Amniotic epithelial cell (primary cell): ENCODE measurements around the gene THUMPD3.

Experiments used
- DNase-seq: peaks from one replicate; pipeline ENCODE4 v3.0.0-alpha.2; 2010; ENCODE audit warnings: low read depth

The THUMPD3 gene

GRCh38 chr3:9361691-9362388 is 1.0 kb upstream of the THUMPD3 start:
- no peak for DNase-seq

DNA sequence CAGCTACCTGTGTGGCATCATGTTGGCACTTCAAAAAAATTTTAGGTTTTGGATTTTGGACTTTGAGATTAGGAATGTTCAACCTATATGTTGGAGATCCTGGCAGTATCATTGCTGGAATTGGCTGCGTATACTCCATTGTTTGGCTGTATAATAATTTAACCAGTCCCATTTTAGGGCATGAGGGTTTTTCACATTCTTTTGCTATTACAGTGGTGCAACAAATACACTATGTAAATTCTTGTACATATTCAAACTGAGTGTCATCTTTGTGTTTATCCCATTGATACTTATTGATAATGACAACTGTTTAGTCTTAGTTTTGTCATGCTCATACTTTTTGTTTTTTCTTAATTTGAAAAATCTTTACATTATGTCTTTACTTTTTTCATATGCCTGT is 6.7 kb downstream of the THUMPD3 start:
- DNase-seq = no peak

- no peak for DNase-seq
Measured at GRCh38 chr3:9373465-9373864, 10.6 kb downstream of the THUMPD3 start.

- no peak for DNase-seq
Measured at GRCh38 chr3:9377981-9378380, 15.1 kb downstream of the THUMPD3 start.

DNA sequence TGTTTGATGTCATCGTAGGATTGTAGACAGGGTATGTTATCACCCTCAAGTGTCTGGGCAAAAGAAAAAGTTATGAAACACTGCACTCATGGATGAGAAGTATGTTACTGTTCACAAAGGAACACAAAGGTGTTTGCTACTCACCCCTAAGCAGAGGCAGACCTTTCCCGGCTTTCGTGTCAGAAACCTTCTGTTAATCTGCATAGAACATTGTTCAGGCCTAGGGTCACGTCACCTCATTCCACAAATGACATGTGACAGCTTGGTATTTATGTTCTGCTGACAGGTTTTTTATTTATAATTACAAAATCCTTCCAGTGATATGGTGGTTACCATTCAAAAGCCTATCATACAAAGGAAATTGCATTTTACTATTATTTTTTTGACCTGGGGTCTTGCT is 16.5 kb downstream of the THUMPD3 start:
- no peak for DNase-seq

- DNase-seq = no peak
Measured at GRCh38 chr3:9380014-9380413, 17.2 kb downstream of the THUMPD3 start.

- DNase-seq = peak; percentile 67
Measured at GRCh38 chr3:9384141-9384828, 21.4 kb downstream of the THUMPD3 start.

GRCh38 chr3:9385187-9386077 is 22.6 kb downstream of the THUMPD3 start:
- no peak for DNase-seq

DNA sequence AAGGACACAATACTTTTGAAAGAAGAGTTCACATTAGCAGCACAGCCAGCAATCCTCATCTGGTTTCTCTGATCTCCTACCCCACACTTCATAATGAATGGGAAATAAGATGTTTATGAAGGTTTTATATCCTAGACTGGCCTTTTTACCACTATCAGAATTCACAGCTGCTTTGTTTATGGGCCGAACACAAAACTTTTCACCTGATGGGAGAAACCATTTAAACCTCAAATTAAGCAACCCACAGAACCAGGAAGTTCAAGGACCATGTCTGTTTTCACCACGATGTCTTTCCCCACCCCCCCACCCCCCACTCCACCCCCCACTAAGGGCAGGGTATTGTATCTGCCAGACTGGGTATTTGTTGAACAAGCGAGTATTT is 23.2 kb downstream of the THUMPD3 start:
- no peak for DNase-seq

DNA sequence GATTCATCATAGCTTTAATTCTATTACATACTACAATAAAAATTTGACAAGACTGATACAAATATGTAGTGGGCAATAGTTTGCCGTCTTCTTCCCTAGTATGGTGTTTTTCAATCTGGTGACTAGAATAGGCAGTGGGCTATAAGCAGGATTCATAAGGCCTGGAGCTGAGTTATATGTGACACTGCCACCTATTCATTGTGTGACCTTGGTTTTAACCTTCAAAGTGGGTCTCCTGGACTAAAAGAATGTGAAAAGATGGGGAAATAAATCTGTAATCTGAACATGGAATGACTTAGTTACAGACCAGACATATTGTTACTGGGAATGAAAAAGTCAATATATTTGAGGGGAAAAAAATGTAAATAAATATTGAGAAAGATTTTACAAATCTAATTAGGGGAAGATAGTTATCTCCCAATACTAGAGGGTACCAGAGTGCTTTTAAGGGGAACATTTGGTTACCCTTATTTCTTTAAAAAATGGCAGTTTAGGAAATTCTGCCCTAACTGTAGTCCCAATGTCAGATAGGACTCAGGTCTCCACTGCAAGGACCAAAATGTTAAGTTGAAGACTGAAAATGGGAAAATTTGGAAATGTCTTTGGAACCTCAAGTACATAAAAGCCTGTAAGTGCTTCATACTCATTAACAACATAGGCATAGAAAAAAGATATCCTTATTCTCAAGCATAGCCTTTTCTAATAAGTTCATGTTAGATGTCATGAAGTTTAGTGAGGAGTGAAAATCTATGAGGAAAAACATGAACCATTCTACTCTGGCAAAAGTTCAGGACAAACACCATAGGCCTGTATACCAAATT is 23.9 kb downstream of the THUMPD3 start:
- DNase-seq = no peak

GRCh38 chr3:9387322-9387655 is 24.4 kb downstream of the THUMPD3 start:
- no peak for DNase-seq

DNA sequence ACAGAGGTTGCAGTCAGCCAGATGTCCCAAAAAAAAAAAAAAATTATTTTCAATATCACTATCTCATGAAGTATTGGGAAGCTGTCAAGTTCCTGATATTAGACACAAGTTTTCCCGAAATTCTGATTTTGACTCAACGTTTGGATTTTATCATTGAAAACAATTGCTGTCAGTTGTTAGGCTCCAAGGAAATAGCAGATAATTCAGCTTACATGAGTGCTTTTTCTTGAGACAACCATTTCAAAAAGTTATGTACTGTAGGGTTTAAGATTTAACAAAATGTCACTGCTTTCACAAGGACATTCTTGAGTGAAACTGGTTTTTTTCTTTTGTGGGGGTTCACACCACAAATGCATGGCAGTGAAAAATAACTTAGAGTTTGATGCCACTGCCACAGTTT is 25.3 kb downstream of the THUMPD3 start:
- DNase-seq = no peak

DNA sequence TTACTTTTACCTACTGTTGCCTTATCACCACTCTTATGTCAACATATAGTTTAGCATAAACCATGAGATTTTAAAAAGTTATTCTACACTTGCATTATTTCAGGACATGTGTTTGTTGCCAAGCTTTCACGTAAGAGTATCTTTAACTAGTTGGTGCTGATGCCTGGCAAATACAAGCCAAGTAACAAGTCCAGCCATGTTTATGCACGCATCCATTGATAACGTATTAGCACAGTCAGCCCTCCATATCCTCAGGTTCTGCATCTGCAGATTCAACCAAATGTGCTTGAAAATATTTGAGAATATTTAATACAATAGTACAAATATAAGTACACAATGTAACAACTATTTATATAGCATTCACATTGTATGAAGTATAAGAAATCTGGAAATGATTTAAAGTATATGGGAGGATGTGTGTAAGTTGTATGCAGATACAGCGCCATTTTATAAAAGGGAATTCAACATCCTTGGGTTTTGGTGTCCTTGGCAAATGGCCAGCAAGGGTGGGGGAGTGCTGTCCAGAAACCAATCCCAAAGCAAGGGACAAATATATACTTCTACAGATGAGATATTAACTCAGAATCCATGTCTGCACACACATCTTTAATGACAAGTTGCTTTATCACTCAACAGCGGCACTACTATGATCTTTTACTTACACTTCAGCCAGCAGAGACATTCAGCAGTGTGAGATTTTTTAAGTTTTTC is 25.9 kb downstream of the THUMPD3 start:
- no peak for DNase-seq

DNA sequence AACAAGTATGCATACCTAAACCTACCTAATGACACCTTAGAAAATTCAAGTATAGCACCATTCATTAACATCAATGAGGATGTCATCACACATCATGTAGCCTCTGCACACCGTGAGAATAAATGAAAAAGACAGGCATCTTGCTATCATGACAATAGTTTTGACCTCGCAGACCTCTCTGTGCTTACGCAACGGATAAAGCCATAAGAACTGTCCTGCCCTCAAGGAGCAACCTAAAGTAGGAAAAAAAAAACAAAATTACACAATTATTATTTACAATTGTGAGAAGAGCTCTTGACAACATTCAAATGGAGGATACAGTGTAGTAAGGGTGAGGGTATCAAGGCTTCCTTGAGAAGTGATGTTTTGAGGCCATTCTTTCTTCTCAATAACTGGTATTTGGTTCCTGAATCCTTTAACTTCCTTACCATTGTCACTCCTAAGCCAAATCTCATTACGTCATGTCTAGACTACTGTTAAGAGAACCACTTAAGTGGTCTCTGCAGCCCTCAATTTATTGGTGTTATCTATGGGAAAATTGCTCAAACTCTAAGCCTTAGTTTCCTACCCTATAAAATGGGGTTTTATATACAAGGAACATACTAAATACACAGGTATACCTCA is 27.5 kb downstream of the THUMPD3 start:
- no peak for DNase-seq

DNA sequence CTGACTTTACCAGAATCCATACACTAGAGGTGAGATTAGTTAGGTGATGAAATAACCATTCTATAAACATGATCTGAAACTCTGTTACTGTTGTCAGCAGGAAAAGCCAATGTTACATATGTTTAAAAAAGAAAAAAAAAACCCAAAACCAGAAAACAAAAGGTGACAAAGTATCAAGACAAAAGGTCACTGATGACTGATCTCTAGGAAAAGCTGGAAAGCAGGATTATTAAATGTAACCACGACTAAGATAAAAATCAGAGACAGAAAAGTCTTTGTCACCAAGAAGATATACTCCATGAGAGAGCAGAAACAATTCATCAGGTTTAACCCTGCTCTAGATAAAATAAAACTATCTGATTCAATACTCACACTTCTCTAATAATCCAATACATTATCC is 29.2 kb downstream of the THUMPD3 start:
- no peak for DNase-seq

GRCh38 chr3:9395570-9396300 is 32.9 kb downstream of the THUMPD3 start:
- no peak for DNase-seq

DNA sequence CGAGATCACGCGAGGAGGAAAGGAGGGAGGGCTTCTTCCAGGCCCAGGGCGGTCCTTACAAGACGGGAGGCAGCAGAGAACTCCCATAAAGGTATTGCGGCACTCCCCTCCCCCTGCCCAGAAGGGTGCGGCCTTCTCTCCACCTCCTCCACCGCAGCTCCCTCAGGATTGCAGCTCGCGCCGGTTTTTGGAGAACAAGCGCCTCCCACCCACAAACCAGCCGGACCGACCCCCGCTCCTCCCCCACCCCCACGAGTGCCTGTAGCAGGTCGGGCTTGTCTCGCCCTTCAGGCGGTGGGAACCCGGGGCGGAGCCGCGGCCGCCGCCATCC is 33.4 kb downstream of the THUMPD3 start:
- peak; percentile 97 for DNase-seq

GRCh38 chr3:9396632-9397331 is 33.9 kb downstream of the THUMPD3 start:
- peak; percentile 100 for DNase-seq

GRCh38 chr3:9397332-9397905 is 34.6 kb downstream of the THUMPD3 start, which contains the start of gene SETD5:
TSS of gene SETD5 (plus strand) at chr3:9397615. CDS start at chr3:9428939, 31,324 bp downstream.
- peak; percentile 91 for DNase-seq
